ENCODE data around the gene C11orf58.

C11orf58 gene

DNA sequence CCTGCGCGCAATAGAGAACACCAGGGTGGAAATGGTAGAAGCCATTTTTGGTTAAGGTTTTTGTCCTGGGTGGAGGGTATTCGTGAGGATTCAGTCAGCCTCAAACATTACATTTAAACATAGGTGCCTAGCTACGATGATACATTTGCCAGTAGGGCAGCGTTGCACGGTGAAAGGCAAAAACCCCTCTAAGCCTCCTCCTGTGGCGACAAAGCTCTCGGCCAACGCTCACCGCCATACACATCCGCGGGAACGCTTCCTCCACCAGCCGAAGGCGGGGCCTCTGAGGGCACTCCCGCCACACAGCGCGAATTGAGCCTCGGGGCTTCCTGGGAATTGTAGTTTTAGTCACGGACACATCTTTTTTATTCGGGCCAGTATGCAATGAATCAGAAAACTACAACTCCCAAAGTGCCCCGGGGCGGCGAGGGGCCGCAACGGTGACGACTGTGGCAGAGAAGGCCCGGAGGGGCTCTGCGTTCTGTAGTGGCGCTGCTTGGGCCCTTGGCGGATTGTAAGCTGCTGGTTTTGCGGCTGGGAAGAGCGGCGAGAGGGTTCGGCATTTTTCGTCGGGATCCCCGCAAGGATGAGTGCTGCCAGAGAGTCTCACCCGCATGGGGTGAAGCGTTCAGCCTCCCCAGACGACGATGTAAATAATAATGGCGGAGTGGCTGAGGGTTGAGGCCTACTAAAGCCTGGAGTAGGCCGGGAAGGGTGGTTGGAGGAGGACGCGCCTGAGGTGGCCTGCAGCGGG, at the start of gene C11orf58:
Gene C11orf58 (plus strand): TSS at position 455 of the 754 bp plus-strand sequence. CDS start 132 bp downstream, at position 587.
- H3K4me1 Mint-ChIP-seq (ENCODE audit: low read depth): peaks cover 28% of the 10 kb centered on the region
- H3K27me3 Mint-ChIP-seq: no peaks in the 10 kb centered on the region
- peak within 1 kb of the TSS; percentile 80 for H3K27ac Mint-ChIP-seq
- H3K9me3 Mint-ChIP-seq: no peaks in the 10 kb centered on the region
- no peak within 1 kb of the TSS for H3K4me3 Mint-ChIP-seq
- peaks cover 17% of the 10 kb centered on the region for H3K36me3 Mint-ChIP-seq (ENCODE audit: low read depth)

- Mint-ChIP-seq H3K4me3 (no peak overlapping the region), H3K27me3 (peaks cover 13% of the 10 kb centered on the region), H3K4me1 (ENCODE audit: low read depth) (no peaks in the 10 kb centered on the region), H3K9me3 (no peaks in the 10 kb centered on the region), H3K36me3 (ENCODE audit: low read depth) (no peaks in the 10 kb centered on the region), H3K27ac (no peak overlapping the region)
Measured at GRCh38 chr11:16690086-16690485, 48.4 kb upstream of the C11orf58 start.

GRCh38 chr11:16703795-16704194, 34.7 kb upstream of the C11orf58 start:
- Mint-ChIP-seq H3K27ac (no peak overlapping the region), H3K9me3 (no peaks in the 10 kb centered on the region), H3K4me3 (no peak overlapping the region), H3K4me1 (ENCODE audit: low read depth) (no peaks in the 10 kb centered on the region), H3K36me3 (ENCODE audit: low read depth) (no peaks in the 10 kb centered on the region), H3K27me3 (peaks cover 22% of the 10 kb centered on the region)

GRCh38 chr11:16713594-16713993, 24.9 kb upstream of the C11orf58 start:
- H3K9me3 Mint-ChIP-seq: no peaks in the 10 kb centered on the region
- H3K27ac Mint-ChIP-seq: no peak overlapping the region
- H3K27me3 Mint-ChIP-seq: peaks cover 7% of the 10 kb centered on the region
- no peaks in the 10 kb centered on the region for H3K4me1 Mint-ChIP-seq (ENCODE audit: low read depth)
- H3K36me3 Mint-ChIP-seq (ENCODE audit: low read depth): no peaks in the 10 kb centered on the region
- no peak overlapping the region for H3K4me3 Mint-ChIP-seq

- Mint-ChIP-seq H3K9me3 (no peaks in the 10 kb centered on the region), H3K4me1 (ENCODE audit: low read depth) (no peaks in the 10 kb centered on the region), H3K36me3 (ENCODE audit: low read depth) (no peaks in the 10 kb centered on the region), H3K27ac (no peak overlapping the region), H3K4me3 (no peak overlapping the region), H3K27me3 (peaks cover 11% of the 10 kb centered on the region)
Measured at GRCh38 chr11:16722581-16723344, 15.7 kb upstream of the C11orf58 start.

- no peaks in the 10 kb centered on the region for H3K36me3 Mint-ChIP-seq (ENCODE audit: low read depth)
- H3K27me3 Mint-ChIP-seq: peaks cover 13% of the 10 kb centered on the region
- peaks cover 4% of the 10 kb centered on the region for H3K9me3 Mint-ChIP-seq
- no peaks in the 10 kb centered on the region for H3K4me1 Mint-ChIP-seq (ENCODE audit: low read depth)
- no peak overlapping the region for H3K27ac Mint-ChIP-seq
- H3K4me3 Mint-ChIP-seq: no peak overlapping the region
Measured at GRCh38 chr11:16727806-16728205, 10.6 kb upstream of the C11orf58 start.

DNA sequence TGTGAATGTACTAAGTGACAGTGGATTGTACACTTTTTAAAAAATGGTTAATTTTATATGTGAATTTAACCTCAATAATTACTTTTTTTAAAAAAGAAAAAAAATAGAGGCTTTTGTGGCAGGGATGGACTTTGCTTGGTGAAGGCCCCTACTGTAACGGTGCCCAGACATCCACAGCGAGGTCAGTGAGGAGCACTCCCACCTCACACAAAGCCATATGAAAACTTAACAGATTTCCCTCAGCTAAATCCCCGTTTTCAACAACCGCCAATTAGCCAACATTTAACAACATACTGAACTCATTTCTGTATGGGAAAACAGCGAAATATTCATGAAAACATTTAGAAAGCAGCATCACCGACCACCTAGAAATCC, 642 bp upstream of the C11orf58 start:
- no peaks in the 10 kb centered on the region for H3K9me3 Mint-ChIP-seq
- H3K36me3 Mint-ChIP-seq (ENCODE audit: low read depth): peaks cover 11% of the 10 kb centered on the region
- H3K27ac Mint-ChIP-seq: peak overlapping the region; percentile 80
- no peak overlapping the region for H3K4me3 Mint-ChIP-seq
- no peaks in the 10 kb centered on the region for H3K27me3 Mint-ChIP-seq
- peaks cover 22% of the 10 kb centered on the region for H3K4me1 Mint-ChIP-seq (ENCODE audit: low read depth)

- Mint-ChIP-seq H3K4me1 (ENCODE audit: low read depth) (peaks cover 31% of the 10 kb centered on the region), H3K27me3 (no peaks in the 10 kb centered on the region), H3K9me3 (no peaks in the 10 kb centered on the region), H3K27ac (no peak overlapping the region), H3K4me3 (no peak overlapping the region), H3K36me3 (ENCODE audit: low read depth) (peaks cover 20% of the 10 kb centered on the region)
Measured at GRCh38 chr11:16738947-16739815, 734 bp downstream of the C11orf58 start.

DNA sequence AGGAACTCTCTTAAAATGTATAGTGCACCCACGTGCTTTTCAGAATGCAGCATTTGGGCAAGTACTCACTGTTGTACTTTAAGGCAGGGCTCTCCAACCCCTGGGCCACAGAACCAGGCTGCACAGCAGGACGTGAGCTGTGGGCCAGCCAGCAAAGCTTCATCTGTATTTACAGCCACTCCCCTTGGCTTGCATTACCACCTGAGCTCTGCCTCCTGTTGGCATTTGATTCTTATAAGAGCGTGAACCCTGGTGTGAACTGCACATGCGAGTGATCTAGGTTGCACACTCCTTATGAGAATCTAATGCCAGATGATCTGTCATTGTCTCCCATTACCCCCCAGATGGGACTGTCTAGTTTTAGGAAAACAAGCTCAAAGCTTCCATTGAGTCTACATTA, 3.0 kb downstream of the C11orf58 start:
- Mint-ChIP-seq H3K9me3 (no peaks in the 10 kb centered on the region), H3K4me3 (peak overlapping the region; percentile 27), H3K36me3 (ENCODE audit: low read depth) (peaks cover 43% of the 10 kb centered on the region), H3K4me1 (ENCODE audit: low read depth) (peaks cover 53% of the 10 kb centered on the region), H3K27ac (peak overlapping the region; percentile 39), H3K27me3 (no peaks in the 10 kb centered on the region)

DNA sequence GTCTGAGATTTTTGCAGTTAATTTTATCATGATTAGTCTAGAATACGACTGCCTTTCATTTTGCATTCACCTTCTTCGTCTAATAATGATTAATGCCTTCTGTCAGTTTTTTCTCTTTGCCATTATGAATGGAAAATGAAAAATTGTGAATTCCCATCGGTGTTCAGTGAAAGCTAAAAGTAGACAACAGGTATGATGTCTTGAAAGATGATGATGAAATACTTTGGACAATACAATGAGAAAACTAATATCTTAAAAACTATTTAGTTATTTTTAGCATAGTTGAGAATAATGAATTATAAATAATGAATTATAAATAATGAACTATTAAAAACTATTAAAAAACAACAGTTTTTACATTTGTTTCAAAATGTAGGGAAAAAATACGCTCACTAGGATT, 5.0 kb downstream of the C11orf58 start:
- Mint-ChIP-seq H3K4me3 (peak overlapping the region; percentile 35), H3K9me3 (no peaks in the 10 kb centered on the region), H3K4me1 (ENCODE audit: low read depth) (peaks cover 48% of the 10 kb centered on the region), H3K36me3 (ENCODE audit: low read depth) (peaks cover 59% of the 10 kb centered on the region), H3K27me3 (no peaks in the 10 kb centered on the region), H3K27ac (peak overlapping the region; percentile 53)

DNA sequence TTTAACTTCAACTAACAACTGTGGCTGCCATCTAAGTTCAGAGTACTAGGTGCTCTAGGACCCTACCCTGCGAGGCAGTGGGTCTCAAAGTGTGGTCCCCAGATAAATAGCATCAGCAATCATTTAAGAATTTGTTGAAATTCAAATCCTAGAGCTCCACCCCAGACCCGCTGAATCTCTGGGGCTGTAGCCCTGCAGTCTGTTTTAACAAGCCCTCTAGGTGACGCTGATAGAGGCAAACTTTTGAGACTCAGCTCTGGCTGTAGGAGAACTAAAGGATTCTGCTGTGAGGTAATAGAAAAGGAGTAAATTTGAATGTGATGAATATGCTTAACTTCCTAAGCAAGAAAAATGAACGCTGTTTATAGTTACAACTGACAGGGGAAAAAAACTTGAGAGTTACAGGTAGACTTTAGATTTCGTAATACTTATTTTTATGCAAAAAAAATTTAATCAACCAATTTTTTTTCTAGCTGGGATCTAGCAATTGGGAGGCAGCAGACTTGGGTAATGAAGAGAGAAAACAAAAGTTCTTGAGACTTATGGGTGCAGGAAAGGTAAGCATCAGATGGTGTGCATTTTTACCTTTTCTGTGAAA, 5.8 kb downstream of the C11orf58 start:
- H3K4me1 Mint-ChIP-seq (ENCODE audit: low read depth): peaks cover 54% of the 10 kb centered on the region
- peaks cover 64% of the 10 kb centered on the region for H3K36me3 Mint-ChIP-seq (ENCODE audit: low read depth)
- H3K27me3 Mint-ChIP-seq: no peaks in the 10 kb centered on the region
- peak overlapping the region; percentile 1 for H3K4me3 Mint-ChIP-seq
- H3K27ac Mint-ChIP-seq: no peak overlapping the region
- H3K9me3 Mint-ChIP-seq: no peaks in the 10 kb centered on the region

DNA sequence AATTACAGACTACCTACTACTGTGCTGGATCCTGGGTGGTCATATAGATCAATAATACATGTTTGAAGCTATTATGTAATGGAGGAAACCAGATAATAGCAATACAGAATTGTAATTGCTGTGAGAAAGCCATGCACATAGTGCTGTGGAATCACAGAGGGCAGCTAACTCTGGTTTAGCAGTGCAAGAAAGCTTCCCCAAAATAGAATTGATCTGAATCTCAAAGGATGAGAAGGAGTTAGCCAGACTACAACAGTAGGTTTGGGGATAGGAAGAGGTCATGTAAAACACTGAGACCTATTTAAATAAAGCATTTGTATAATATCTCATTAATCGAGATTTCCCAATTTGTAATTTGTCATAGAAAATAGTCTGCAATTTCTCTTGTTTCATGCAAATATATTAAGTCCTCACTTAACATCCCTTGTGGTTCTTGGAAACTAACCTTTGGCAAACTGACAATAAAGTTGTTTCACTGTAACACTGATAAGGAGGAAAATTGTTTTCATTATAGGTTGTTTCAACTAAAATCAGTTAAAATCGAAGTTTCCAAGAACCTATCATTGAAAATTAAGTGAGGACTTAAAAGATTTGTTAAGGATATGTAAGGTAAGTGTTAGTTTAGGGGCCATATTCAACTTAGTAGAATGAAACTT, 7.6 kb downstream of the C11orf58 start:
- no peaks in the 10 kb centered on the region for H3K27me3 Mint-ChIP-seq
- no peak overlapping the region for H3K27ac Mint-ChIP-seq
- H3K4me1 Mint-ChIP-seq (ENCODE audit: low read depth): peaks cover 72% of the 10 kb centered on the region
- no peak overlapping the region for H3K4me3 Mint-ChIP-seq
- H3K9me3 Mint-ChIP-seq: no peaks in the 10 kb centered on the region
- peaks cover 81% of the 10 kb centered on the region for H3K36me3 Mint-ChIP-seq (ENCODE audit: low read depth)

GRCh38 chr11:16749092-16749491, 10.6 kb downstream of the C11orf58 start:
- no peaks in the 10 kb centered on the region for H3K9me3 Mint-ChIP-seq
- H3K36me3 Mint-ChIP-seq (ENCODE audit: low read depth): peaks cover 90% of the 10 kb centered on the region
- no peak overlapping the region for H3K4me3 Mint-ChIP-seq
- H3K27me3 Mint-ChIP-seq: no peaks in the 10 kb centered on the region
- peaks cover 58% of the 10 kb centered on the region for H3K4me1 Mint-ChIP-seq (ENCODE audit: low read depth)
- peak overlapping the region; percentile 34 for H3K27ac Mint-ChIP-seq

DNA sequence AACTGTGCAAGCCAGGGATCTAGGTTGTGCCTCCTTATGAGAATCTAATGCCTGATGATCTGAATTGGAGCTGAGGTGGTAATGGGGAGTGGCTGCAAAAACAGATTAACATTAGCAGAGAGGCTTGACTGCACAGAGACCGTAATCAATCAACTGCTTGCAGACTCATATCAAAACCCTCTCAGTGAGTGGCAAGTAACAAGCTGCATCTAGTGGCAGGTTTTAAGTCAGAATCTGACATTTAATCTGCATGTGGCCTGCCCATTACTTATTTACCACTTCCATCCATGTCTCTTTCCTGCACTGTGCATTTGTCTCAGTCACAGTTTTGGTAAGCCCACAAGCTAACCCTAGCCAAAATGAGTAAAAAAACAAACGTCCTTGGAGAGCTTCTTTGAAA, 11.2 kb downstream of the C11orf58 start:
- Mint-ChIP-seq H3K27me3 (no peaks in the 10 kb centered on the region), H3K9me3 (no peaks in the 10 kb centered on the region), H3K27ac (peak overlapping the region; percentile 63), H3K4me1 (ENCODE audit: low read depth) (peaks cover 54% of the 10 kb centered on the region), H3K36me3 (ENCODE audit: low read depth) (peaks cover 87% of the 10 kb centered on the region), H3K4me3 (no peak overlapping the region)

Data from stimulated activated naive CD8-positive, alpha-beta T cell treated with anti-CD3 and anti-CD28 coated beads, Interleukin-15, Interleukin-2, amounts not matched to agents 100 ng/mL and 50 ng/mL, for 24 hours (primary cell).